Endothelial cell of umbilical vein (primary cell): ENCODE data around the gene HIVEP3.

Experiments used
- JUN ChIP-seq: IDR thresholded peaks from 2 replicates; pipeline ENCODE4 v1.6.1; 2011; ENCODE audit warnings: borderline replicate concordance, low read depth; ENCODE audit not compliant: insufficient read length, insufficient read depth
- POLR2A ChIP-seq: IDR thresholded peaks from 2 replicates; pipeline ENCODE4 v1.6.1; 2012; ENCODE audit warnings: low read depth, mild to moderate bottlenecking, control low read depth, low read length
- POLR2AphosphoS5 ChIP-seq: IDR thresholded peaks from 2 replicates; pipeline ENCODE4 v1.6.1; 2012; ENCODE audit warnings: low read depth, mild to moderate bottlenecking, control low read depth, low read length, moderate library complexity; ENCODE audit not compliant: insufficient read depth
- TF ChIP-seq, protein P1 (sequence below), 2 donors: IDR thresholded peaks; 1 replicate in 1 of 2; 2 replicates in 1 of 2; pipeline ENCODE4 v1.5.1; 2011; ENCODE audit warnings: low read length in 2 of 2, mild to moderate bottlenecking in 2 of 2, moderate library complexity in 2 of 2, control low read depth in 1 of 2, inconsistent platforms in 1 of 2, low read depth in 1 of 2; ENCODE audit not compliant: insufficient read depth in 1 of 2; ENCODE audit errors: extremely low read depth in 1 of 2
- TF ChIP-seq, protein P2 (sequence below): IDR thresholded peaks from 2 replicates; pipeline ENCODE4 v1.6.1; 2011; ENCODE audit not compliant: insufficient read depth, insufficient read length

DNA sequence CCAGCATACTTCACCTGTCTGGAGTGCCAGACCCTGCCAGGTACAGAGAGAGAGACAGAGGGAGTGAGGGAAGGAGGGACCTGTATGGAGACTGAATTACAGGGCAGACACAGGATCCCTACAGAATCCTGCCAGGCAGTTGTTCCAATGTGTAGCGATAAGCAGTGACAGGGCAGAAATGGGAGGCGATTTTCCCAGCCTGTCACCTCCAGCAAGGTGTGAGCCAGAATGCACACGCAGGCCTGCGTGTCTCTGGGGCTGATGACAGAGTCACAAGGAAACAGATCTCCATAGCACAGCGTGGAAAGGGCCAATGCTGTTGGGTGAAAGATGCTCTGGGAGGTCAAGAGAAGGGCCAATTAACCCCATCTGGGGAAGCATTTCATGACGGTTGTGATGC lies 111.3 kb downstream of the HIVEP3 start:
- TF ChIP-seq, protein P1, sequence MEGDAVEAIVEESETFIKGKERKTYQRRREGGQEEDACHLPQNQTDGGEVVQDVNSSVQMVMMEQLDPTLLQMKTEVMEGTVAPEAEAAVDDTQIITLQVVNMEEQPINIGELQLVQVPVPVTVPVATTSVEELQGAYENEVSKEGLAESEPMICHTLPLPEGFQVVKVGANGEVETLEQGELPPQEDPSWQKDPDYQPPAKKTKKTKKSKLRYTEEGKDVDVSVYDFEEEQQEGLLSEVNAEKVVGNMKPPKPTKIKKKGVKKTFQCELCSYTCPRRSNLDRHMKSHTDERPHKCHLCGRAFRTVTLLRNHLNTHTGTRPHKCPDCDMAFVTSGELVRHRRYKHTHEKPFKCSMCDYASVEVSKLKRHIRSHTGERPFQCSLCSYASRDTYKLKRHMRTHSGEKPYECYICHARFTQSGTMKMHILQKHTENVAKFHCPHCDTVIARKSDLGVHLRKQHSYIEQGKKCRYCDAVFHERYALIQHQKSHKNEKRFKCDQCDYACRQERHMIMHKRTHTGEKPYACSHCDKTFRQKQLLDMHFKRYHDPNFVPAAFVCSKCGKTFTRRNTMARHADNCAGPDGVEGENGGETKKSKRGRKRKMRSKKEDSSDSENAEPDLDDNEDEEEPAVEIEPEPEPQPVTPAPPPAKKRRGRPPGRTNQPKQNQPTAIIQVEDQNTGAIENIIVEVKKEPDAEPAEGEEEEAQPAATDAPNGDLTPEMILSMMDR (IDR thresholded peaks at IDR 0.05; ENCODE audit: extremely low read depth in 1 of 2, insufficient read depth in 1 of 2, low read depth in 1 of 2, low read length in 2 of 2) = no peak
- no peak for TF ChIP-seq POLR2AphosphoS5
- TF ChIP-seq POLR2A = no peak
- TF ChIP-seq, protein P2, sequence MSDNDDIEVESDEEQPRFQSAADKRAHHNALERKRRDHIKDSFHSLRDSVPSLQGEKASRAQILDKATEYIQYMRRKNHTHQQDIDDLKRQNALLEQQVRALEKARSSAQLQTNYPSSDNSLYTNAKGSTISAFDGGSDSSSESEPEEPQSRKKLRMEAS = no peak
- no peak for TF ChIP-seq JUN
